ENCODE measurements around the gene HRCT1. TPM values are rescaled to one million over a fixed set of nuclear protein-coding genes. Genes with fewer than 3 reads are reported as not detected.
"Not testable (repeated sequence)": the region's sequence is repeated elsewhere in the genome, so short reads cannot be mapped to it uniquely, and the experiment has no call there.

Gene HRCT1
- polyA plus RNA-seq, 3 donors = 0.12 to 0.55 TPM; not detected in 1

GRCh38 chr9:35892051-35892450 is 14.0 kb upstream of the HRCT1 start:
- DNase-seq (ENCODE audit: low read depth in 3 of 3, low spot score in 2 of 3) = no peak

- DNase-seq (ENCODE audit: low read depth in 3 of 3, low spot score in 2 of 3) = no peak
Measured at GRCh38 chr9:35896570-35896969, 9.4 kb upstream of the HRCT1 start.

GRCh38 chr9:35897376-35898099 is 8.5 kb upstream of the HRCT1 start:
- DNase-seq (ENCODE audit: low read depth in 3 of 3, low spot score in 2 of 3) = not testable (repeated sequence)

DNA sequence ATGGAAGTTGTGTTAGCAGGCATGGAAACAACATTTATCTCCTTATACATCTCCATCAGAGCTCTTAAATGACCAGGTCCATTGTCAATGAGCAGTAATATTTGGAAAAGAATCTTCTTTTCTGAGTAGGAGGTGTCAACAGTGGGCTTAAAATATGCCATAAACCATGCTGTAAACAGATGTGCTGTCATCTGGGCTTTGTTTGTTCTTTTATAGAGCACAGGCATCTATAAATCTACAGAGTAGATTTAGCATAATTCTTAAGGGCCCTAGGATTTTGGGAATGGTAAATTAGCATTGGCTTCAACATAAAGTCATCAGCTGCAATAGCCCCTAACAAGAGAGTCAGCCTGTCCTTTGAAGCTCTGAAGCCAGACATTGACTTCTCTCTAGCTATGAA is 7.7 kb upstream of the HRCT1 start:
- DNase-seq (ENCODE audit: low read depth in 3 of 3, low spot score in 2 of 3) = no peak

GRCh38 chr9:35899021-35899420 is 7.0 kb upstream of the HRCT1 start:
- DNase-seq (ENCODE audit: low read depth in 3 of 3, low spot score in 2 of 3) = no peak

GRCh38 chr9:35903049-35903448 is 3.0 kb upstream of the HRCT1 start:
- DNase-seq (ENCODE audit: low read depth in 3 of 3, low spot score in 2 of 3) = no peak

DNA sequence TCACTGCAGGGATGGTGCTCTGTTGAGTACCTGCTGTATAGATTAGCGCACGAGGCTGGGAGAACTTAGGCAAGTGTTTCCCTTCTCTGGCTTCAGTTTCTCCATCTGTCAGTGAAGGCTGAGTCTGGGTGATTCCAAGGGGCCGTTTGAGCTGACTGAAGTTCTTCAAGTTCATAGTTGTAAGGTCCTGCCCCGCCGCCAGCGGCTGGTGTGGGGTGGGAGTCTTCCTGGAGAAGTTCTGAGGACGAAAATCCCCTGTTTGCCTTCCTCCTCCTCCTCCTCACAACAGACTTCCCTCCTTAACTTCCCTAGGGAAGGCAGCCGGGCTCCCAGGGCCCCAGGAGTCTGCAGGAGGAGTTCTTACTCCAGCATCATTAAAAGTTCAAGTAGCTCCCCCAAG is 1.7 kb upstream of the HRCT1 start:
- no peak for DNase-seq (ENCODE audit: low read depth in 3 of 3, low spot score in 2 of 3)

- DNase-seq (ENCODE audit: low read depth in 3 of 3, low spot score in 2 of 3) = no peak
Measured at GRCh38 chr9:35905051-35905781, 786 bp upstream of the HRCT1 start.

DNA sequence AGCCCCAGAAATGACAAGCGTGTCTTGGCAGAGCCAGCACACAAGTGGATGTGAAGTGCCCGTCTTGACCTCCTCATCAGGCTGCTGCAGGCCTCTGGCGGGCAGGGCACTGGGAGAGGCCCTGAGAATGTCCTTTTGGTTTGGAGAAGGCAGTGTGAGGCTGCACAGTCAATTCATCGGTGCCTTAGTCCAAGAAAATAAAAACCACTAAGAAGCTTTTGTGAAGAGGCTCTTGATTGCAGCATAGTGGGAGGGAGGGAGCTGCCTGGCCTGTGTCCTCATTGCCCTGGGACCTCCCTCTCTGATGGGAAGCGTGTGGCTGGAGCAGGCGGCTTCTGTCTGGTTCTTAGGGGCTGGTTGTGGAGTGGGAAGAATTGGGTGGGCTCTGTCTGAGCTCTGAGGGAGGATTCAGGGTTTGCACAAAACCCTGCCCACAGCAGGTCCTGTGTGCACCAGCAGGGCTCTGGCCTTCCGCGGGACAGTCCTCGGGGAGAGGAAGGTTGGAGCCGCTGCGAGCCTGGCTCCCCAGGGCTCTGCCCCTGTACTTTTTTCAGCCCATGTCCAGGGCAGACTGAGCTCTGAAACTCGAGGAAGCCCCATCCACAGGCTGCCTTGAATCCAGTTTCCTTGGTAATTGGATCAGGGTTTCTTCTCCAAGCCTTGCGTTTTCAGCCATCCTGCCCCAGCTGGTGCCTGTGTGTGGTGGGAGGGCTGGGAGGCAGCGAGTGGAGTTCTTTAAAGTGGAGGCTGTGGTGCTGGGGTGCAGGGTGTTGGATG is 1.1 kb downstream of the HRCT1 start:
- no peak for DNase-seq (ENCODE audit: low read depth in 3 of 3, low spot score in 2 of 3)

DNA sequence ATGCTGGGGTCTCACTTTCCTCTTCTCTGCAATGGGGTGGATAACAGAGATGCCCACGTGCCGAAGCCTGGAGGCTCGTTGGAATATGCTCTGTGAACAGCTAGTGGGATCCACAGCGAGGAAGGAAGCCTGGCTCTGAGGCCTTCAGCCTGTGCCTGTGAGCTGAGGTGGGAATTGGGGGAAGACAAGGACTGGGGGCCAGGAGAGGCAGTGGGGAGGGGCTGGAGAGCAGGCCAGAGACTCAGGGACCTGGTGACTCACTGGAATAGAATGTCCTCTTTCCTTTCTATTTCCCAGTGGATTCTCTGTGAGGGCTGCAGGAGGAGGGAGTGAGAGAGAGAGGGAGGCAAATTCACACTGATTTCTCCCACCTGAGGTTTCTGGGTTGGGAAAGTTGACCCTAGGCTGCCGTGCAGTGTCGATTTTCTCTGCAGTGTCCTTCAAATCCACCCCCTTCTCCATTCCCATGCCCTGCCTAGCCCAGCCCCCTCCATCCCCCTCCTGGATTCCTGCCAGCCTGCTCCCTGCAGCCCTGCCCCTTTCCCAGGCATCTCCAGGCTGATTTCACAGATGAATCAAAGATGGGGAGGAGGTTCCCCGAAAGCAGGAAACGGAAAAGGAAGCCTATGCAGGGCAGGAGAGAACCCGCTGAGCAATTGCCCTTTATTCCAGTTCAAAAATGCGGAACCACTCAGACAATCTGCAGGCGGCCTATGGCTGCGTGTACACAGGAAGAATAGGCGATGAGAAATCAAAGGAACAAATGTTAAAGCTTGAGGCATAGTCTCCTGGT is 1.9 kb downstream of the HRCT1 start:
- no peak for DNase-seq (ENCODE audit: low read depth in 3 of 3, low spot score in 2 of 3)

- DNase-seq (ENCODE audit: low read depth in 3 of 3, low spot score in 2 of 3) = no peak
Measured at GRCh38 chr9:35908504-35909125, 2.6 kb downstream of the HRCT1 start.

DNA sequence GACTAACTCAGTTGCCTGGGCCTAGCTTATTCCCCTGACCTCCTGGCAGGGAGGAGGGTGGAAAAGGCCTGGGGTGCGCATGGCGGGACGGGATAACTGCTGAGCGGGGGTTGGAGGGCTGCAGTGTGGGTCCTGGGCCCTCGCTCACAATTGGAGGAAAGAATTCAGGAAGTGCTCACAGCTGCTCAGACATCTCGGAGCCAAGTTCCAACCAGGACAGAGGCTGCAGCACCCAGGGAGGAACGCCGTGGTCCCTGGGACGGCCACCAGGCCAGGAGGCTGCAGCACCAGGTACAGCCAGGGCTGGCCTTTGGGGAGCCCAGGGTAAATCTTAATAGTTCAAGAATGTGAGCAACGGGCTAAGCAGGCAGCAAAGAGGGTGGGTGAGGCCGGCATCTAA is 3.3 kb downstream of the HRCT1 start, which contains the start of gene SPAAR:
Gene SPAAR (plus strand): TSS at position 217 of the 400 bp plus-strand sequence. CDS start 974 bp downstream, outside the sequence.
- no peak for DNase-seq (ENCODE audit: low read depth in 3 of 3, low spot score in 2 of 3)

DNA sequence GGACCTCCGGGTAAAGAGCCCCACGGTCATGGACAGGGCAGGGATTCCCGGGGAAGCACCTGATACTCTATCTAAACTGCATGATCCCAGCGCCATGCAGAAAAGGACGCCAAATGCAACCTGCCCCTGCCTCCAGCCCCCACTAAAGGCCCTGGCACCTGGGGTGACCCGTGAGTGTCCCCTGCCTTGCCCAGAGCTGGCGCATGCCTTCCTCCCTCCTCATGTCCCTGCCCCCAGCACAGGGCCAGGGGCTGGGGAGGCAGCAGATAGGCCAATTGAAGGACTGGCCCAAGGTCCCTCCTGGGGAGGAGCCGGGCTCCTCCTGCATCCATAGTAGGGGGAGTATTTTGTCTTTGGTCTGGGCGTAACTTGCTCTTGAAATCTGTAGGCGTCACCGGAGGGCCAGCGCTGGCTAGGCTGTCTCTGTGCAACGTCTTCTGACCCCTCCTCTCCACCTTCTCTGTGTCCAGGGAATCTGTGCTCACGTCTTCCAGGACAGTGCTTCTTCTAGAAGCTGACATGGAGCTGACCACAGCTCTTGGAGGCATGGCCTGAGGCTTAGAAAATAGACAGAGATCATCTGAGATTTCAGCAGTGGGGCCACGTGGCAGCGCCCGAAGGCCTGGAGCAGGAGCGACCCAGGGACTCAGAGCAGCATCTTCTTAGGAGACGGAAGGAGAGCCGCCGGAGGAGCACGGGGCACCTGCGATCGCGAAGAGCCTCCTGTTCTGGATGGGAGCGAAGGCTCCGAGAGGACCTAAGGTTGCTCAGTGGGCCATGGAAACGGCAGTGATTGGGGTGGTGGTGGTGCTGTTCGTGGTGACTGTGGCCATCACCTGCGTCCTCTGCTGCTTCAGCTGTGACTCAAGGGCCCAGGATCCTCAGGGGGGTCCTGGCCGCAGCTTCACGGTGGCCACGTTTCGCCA is 3.9 kb downstream of the HRCT1 start:
- DNase-seq (ENCODE audit: low read depth in 3 of 3, low spot score in 2 of 3) = no peak

- no peak for DNase-seq (ENCODE audit: low read depth in 3 of 3, low spot score in 2 of 3)
Measured at GRCh38 chr9:35910613-35911359, 4.8 kb downstream of the HRCT1 start.

GRCh38 chr9:35911690-35912089 is 5.7 kb downstream of the HRCT1 start:
- no peak for DNase-seq (ENCODE audit: low read depth in 3 of 3, low spot score in 2 of 3)

DNA sequence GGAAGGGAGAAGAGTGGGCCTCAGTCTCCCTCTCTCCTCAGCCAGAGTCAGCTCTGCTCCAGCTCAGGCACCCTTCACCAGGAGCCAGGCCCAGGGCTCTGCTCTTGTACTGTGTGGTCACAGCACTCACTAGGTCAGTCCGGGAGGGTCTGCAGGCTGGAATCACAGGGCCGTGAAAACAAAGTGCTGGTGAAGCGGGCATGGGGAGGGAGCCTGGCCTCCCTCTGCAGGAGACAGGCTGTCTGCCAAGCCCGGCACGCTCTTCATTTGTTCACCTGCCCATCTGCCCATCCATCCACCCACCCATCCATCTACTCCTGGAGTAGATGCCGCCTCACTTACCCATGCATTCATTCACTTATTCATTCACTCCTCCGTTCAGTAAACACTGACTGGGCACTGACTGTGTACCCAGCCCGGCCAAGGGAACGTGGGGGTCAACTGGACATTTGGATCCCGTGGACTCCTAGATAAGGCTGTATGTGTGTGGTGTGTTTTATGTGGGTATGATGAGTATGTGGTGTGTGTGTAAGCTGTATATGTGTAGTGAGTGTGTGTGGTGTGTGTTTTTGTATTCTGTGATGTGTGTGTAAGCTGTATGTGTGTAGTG is 6.9 kb downstream of the HRCT1 start:
- no peak for DNase-seq (ENCODE audit: low read depth in 3 of 3, low spot score in 2 of 3)

GRCh38 chr9:35913429-35913828 is 7.4 kb downstream of the HRCT1 start:
- DNase-seq (ENCODE audit: low read depth in 3 of 3, low spot score in 2 of 3) = not testable (repeated sequence)

DNA sequence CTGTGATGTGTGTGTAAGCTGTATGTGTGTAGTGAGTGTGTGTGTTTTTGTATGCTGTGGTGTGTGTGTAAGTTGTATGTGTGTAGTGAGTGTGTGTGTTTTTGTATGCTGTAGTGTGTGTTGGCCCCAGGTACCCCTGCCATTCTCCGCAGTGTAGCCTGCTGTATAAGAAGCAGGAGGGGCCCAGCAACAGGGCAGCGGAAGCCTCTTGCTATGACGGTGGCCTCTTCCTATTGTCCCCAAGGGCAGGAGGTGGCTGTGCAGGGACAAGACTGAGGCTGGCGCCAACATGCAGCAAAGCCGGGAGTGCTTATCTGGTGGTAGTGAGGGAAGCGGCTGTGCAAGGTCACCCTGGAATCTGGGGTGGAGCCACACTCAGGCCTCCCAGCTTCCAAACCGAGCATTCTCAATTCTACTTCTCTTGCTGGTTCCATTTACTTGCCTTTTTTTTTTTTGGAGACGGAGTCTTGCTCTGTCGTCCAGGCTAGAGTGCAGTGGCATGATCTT is 8.4 kb downstream of the HRCT1 start:
- no peak for DNase-seq (ENCODE audit: low read depth in 3 of 3, low spot score in 2 of 3)

All from right renal cortex interstitium (tissue), 3 donors.